RPMI8226 (cell line): ENCODE results near the gene RBMX2.
"Not testable (repeated sequence)": the region's sequence is repeated elsewhere in the genome, so short reads cannot be mapped to it uniquely, and the experiment has no call there.

Experiments
- DNase-seq: peaks from one replicate; pipeline ENCODE4 v3.0.0-alpha.2; 2015

Gene RBMX2

DNA sequence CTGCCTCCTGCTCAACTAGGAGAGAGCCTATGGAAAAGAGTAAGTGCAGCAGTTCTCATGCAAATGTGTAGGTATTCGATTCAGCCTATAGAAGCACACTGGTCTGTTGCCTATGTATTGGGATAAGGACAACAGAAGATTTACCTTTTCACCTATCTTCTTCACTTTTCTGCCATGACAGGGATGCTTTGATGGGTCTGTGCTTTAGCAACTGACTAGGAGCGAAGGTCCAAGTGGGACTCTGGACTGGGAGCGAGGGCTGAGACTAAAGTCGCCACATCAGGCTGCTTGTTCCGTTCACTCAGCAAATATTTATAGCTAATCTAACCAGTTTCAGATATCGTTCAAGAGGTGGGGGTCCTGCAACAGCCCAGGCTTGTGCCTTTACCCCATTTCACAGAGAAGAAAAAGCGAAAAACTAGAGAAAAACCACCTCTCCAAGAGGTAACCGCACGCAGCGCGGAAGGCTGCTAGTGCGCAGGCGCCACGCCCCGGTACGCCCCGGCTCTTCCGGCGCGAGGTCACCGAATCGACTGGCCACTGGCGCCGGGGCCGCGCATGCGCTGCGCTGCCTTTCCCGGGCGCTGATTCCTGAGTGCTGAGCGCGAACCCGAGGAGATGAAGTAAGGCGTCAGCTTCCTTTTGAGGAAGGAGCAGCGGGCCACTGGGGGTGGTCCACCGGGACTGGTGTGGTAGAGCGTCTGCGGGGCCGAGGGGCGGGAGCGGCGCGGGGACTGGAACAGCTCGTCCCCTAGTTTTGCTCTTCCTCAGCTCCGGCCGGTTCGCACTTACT lies at the start of gene RBMX2:
RBMX2 (plus strand) TSS at position 573 of the 793 bp plus-strand sequence; CDS start at position 619, 46 bp downstream.
- DNase-seq: peak; percentile 86

GRCh38 chrX:130352050-130352449 lies 49.7 kb upstream of the RBMX2 start:
- DNase-seq: not testable (repeated sequence)

DNA sequence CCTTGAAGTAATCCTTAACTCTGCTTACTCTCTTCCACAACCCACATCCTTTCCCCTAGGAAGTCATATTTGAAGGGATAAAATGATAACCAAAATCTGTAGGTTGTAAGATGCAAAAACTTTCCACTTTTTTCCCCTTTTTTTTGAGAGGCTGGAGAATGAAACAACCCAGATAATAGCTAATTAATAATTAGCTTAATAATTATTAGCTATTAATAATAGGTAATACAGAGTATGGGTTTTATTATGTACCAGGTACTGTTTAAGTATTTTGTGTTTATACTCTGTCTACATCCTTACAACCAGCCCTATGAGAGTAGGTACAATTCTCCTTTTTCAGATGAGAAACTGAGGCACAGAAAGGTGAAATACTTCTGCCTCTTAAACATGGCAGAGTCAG lies 25.7 kb upstream of the RBMX2 start:
- no peak for DNase-seq

DNA sequence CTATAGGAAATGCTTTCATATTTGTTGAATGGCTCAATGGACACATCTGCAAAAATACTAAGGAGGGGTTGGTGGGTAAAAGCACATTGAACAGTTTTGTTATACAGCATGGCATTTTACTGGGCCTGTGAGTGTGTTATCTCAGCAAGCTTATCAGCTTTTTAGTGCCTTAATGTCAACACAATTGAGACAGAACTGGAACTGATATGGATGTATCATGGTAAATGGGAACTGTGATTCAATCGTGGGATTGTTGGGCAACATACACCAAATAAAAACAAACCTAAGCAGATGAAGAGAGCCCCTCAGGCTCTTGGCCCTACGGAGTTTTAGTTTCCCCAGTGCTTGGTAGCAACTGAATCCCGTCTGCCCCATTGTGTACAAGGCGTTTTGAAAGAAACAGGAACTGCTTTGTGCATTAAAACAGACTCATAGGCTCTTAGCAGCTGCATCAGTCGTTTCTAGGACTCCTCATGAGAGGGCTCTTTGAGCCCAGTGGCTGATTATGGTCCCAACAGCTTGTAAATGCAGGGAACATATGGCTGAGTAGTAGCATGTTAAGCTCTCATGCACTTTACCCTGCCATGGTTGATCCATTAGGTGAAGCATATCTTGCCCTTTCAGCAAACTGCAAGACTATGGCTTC lies 23.6 kb upstream of the RBMX2 start:
- DNase-seq: peak; percentile 5

DNA sequence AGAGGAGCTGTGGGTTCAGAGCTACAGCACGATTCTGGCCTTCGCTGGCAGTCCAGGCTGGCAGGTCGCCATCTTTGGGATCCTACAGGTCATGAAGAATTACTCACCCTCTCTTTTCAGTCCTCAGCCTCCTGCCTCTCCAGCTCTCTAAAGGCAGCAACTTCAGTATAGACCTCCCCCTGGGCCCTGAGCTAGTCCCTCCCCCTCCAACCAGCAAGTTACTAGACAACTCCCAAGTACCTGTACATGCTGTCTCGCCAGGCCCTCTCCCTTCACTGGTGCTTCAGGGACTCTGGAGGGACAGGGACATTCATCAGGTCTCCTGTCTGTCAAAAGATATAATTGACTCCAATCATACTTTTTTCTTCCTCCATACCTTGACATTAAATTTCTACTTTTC lies 16.3 kb upstream of the RBMX2 start, which contains the start of gene GPR119:
GPR119 (minus strand) TSS at position 155 of the 400 bp plus-strand sequence. CDS start 227 bp downstream, outside the sequence.
- DNase-seq: no peak

GRCh38 chrX:130386408-130386808 lies 15.4 kb upstream of the RBMX2 start:
- no peak for DNase-seq

DNA sequence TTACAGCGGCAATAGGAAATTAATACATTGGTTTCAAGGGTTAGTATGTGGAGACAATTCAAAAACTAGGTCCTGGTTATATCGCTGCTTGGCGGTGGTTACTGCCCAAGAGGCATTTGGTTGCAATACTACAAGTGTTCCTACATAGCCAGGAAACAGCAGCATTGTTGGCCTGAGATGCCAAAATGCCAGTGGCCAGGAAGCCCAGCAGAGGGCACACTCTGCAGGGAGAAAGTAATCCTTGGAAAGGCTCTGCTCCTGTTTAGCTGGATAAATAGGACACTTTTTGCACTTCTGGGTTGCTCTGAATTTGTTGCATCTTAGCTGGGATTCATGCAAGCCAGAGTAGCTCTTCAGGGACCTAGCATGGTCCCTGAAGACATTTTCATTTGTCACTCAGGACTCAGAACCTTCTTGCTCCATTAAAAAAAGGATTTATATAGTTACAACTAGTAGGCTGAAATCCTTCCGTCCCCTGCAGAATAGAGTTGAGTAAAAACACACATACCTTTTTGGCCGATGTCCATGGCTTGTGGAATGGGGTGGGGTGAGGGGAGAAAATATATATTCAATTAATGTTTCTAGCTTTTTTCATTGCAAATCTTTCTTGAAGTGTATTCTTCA lies 8.2 kb upstream of the RBMX2 start:
- peak; percentile 40 for DNase-seq

- no peak for DNase-seq
Measured at GRCh38 chrX:130395341-130395740, 6.4 kb upstream of the RBMX2 start.

- no peak for DNase-seq
Measured at GRCh38 chrX:130402208-130402684, 459 bp downstream of the RBMX2 start.

- no peak for DNase-seq
Measured at GRCh38 chrX:130413415-130413814, 11.6 kb downstream of the RBMX2 start.

- DNase-seq: no peak
Measured at GRCh38 chrX:130414800-130415199, 13.0 kb downstream of the RBMX2 start.

DNA sequence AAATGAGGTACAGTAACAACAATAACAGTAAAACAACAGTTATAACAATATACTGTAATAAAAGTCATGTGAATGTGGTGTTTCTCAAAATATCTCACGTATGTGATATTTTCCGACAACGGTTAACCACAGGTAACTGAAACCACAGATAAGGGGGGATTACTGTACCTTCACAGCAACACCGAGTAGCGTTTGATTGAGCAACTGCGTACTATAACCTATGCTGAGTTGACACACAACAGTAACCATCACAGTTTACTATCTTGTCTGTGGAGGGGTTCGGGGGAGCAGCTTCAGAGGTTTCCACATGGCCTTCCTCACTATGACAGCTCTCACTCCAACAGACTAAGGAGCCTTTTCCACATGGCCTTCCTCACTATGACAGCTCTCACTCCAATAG lies 13.4 kb downstream of the RBMX2 start:
- DNase-seq: no peak

DNA sequence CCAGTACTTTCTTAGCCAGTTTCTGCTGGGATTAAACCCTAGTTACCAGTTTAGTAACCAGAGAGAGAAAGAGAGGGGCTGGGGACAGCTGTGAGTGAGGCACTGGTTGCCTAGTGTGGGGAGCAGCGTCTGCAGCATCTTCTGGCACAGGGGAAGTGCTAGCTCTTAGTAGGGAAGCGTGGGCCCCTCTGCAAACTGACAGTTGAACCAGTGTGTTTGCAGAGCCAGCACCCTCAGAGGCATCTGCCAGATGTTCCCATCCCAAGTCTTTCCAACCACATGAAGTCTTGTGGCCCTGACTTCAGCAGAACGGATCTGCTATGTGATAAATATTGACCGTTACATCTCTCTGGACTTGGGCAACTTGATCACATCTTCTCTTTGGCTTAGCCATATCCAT lies 15.0 kb downstream of the RBMX2 start:
- no peak for DNase-seq

- no peak for DNase-seq
Measured at GRCh38 chrX:130418066-130418465, 16.3 kb downstream of the RBMX2 start.

GRCh38 chrX:130418740-130419139 lies 17.0 kb downstream of the RBMX2 start:
- no peak for DNase-seq

GRCh38 chrX:130419263-130419662 lies 17.5 kb downstream of the RBMX2 start:
- DNase-seq: no peak

- no peak for DNase-seq
Measured at GRCh38 chrX:130426531-130426930, 24.7 kb downstream of the RBMX2 start.

DNA sequence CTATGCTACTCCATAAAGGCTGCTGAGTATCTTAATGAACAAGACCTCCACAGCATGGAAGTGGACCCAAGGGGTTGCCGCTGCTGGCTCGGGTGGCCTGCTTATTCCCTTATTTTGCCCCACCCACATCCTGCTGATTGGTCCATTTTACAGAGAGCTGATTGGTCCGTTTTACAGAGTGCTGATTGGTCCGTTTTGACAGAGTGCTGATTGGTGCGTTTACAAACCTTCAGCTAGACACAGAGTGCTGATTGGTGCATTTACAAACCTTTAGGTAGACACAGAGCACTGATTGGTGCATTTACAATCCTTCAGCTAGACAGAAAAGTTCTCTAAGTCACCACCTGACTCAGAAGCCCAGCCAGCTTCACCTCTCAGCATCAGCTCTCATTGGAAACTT lies 27.4 kb downstream of the RBMX2 start:
- not testable (repeated sequence) for DNase-seq

DNA sequence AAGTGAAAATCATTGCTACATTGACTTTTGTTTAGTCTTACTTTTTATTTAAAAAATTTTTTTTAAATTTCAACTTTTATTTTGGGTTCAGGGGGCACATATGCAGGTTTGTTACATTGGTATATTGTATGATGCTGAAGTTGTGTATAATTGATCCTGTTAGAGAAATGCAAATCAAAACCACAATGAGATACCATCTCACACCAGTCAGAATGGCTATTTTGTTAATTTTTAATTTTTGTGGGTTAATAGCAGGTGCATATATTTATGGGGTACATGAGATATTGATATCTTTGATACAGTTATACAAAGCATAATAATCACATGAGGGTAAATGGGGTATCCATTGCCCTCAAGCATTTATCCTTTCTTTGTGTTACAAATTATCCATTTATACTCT lies 34.1 kb downstream of the RBMX2 start:
- DNase-seq: no peak

- DNase-seq: not testable (repeated sequence)
Measured at GRCh38 chrX:130437996-130438395, 36.2 kb downstream of the RBMX2 start.

DNA sequence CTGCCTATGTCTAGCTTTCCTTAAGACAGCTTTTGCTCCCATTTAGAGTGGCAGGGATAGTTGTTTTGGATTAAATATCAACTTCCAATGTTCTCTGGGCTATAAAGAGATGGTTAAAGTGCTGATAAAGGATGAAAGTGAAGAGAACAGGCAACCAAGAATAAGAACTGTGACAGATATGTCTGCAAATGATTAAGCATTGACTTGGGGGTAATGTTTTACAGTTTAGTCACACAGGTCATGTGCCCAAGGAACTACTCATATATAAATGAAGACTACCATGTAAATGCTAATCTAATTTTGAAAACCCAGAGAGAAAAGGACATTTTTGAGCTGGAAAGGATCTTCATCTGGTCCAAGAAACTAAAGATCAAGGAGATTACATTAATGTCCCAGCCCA lies 42.1 kb downstream of the RBMX2 start:
- DNase-seq: no peak

GRCh38 chrX:130444641-130445336 lies 43.0 kb downstream of the RBMX2 start:
- DNase-seq: no peak

GRCh38 chrX:130446974-130447373 lies 45.2 kb downstream of the RBMX2 start:
- DNase-seq: no peak
